ENCODE results near the gene CIPC.

CIPC gene

DNA sequence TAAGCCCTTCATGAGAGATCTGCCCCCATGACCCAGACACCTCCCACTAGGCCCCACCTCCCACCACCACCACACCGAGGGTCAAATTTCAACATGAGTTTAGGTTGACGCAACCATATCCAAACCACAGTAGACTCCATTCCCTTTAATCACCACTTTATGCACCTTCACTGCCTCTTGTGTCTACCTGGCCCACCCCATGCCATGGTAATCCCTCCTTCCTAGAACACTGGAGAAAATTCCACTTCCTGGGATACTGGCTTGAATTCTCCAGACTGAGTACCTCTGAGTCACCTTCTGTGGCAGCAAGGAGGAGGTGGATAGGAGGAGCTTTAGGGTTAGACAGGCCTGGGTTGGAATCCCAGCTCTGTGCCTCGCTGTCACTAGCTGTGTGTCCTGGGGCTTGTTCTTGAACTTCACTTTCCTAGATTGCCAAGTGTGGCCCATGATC, 26.1 kb upstream of the CIPC start:
- no peak for DNase-seq

DNA sequence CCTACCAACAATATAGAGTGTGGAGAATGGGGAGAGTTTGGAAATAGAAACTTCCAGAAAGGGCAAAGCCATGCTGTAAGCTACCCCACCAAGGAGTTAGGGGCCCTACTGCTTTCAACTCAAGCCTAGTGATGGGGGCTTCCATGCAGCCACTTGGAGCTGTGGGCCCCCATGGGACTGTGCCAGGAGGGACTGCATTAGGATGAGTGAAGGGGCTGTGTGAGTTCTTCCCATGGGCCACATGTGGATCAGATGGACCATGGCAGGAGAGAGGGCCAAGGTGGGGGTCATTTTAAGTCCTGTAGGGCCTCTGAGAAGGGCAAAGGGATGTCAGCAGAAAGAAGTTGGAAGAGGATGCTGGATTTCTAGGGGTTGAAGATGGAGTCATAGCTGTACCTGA, 23.1 kb upstream of the CIPC start:
- no peak for DNase-seq

DNA sequence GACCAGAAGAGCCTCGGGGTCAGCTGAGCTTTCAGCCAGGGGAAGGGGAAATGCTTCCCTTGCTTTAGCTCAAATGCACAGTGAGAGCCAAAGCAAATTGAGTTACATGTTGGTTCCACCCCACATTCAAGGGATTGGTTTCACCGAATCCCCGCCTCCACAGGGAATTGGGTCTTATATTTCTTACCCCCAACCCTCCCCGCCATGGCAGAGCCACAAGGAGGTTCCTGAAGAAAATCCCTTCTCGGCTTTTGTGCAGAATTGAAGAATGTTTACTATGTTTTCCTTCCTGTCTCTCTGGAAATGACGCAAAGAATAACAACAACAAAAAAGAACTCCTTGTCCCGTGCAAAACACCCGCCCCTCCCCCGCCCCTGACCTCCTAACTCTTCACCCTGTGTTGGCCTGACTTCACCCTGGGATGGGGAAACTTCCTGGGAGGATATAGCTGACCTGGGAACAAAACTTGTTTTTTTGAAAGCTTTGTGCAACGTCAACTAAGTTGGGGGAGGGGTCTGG, 21.9 kb upstream of the CIPC start:
- no peak for DNase-seq

DNA sequence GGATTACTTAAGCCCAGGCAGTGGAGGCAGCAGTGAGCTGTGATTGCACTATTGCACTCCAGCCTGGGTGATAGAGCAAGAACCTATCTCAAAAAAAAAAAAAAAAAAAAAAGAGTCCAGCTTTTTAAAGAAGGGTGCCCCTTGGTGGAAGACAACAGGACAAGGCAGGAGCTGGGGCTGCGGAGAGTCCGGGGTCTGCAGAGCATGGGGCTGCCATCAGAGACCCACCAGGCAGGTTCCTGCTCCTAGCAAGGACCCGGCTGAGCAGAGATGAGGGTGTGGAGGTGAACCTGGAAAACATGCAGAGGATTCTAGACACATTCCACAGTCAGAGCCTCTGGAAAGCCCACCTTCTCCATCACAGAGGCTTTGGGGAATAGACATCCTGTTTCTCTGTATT, 21.0 kb upstream of the CIPC start:
- no peak for DNase-seq

DNA sequence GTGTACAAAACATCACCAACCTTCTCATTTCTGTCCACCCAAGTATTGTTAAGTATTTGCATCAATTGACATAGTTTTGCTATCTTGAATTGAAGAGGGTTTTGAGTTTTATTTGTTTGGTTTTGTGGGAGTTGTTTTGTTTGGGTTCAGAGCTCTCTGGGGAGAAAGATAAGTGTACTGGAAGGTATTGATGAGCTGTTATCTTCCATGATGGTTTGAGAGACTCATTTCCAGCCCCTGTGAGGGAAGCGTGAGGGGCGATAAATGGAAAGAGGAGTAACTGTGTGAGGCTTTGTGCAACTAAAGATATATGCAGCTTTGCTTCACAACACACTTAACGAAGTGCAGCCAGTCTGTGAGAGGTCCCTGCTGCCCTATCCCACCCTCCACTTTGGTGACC, 15.7 kb upstream of the CIPC start:
- no peak for DNase-seq

DNA sequence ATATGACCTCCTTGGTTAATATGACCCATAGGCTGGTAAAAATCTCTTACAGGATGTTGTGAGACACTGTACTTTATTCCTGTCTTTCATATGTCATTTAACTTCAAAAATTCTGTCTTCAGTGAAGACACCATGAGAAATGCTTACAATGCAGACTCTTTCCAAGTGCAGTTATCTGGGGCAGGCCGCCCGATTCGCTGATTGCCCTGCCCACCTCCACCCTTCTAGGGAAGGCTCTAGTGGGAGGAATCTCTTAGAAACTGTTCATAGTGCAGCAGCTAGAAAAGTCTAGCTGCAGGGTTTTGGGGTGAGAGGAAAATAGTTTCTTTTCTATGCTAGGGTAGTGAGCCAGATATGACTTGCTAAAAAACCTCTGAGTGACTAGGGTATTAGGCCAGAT, 15.0 kb upstream of the CIPC start:
- DNase-seq, result no peak

DNA sequence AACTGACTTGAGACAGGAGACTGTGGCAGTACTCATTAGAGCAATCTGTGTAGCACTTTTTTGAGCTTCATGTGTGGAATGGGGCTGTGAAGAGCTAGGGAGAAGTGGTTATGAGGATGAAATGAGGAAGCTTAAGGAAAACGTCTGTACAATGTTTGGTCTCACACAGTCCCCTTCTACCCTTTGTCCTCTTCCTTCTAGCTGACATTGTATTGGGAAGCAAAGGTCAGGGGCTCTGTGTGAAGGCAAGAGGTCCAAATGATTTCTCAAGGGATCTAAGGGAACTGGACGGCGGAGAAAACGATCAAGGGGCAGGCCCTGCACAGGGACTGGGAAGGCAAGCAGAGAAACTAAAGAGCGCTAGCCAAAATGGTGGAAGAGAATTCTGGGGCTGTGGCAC, 13.1 kb upstream of the CIPC start:
- DNase-seq, result no peak

DNA sequence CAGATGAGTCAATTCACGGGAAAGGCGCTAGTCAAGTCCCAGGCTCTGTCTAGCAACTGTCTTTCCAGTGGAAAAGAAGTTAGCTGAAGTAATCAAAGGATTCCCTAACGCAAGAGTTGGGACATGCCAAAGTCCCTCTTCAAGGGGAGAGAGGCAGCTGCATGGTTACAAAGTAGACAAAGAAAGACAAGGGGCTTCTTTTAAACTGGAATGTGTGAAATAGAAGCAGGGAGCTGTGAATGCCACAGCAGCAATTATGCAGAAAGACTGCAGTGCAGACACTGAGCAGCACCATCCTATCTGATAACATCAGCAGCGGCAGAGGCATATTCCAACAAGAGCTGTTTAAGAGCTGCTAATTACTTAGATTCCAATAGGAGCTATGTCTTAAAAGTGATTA, 12.5 kb upstream of the CIPC start:
- DNase-seq, result no peak

DNA sequence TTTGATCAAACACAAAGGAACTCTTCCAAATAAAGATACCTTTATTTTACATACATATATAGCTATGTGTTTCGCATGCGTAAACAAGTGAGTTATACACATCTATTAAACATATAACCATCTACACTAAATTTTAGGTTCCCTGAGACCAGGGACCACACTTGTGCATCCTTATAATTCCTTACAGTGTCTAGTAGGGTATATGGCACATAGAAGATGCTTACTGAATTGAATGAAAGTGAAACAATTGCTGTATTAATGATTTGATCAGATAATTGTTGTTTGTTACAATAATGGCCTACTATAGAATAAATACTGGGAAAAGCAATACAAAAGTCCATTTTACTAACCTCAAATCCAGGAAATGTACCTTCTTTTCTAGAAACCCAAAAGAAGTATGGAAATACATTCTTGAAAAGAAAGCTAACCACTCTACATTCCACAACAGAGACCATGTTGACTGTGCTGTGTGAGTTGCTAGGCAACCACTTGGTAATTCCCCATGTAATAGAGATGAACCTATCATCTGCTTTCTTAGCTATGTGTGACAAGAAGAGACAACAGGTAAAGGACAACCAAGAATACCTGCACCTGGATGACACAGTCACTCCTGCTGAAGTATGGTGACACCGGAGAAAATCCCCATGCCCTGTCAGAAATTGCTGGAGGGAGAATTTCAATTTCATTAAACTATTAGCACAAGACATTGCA, 11.9 kb upstream of the CIPC start:
- DNase-seq, result no peak

DNA sequence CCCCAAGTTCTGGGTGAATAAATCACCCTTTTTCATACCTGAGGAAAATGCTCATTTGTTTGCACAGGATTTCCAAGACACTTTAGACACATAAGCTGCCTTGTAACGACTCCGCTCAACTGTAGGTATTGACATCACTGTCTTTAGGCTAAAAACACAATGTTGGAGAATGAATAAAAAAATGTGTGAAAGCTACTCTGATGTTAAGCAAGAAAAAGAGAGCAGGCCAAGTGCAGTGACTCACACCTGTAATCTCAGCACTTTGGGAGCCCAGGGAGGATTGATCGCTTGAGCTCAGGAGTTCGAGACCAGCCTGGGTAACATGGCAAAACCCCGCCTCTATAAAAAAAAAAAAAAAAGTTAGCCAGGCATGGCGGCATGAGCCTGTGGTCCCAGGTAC, 11.1 kb upstream of the CIPC start:
- no peak for DNase-seq

DNA sequence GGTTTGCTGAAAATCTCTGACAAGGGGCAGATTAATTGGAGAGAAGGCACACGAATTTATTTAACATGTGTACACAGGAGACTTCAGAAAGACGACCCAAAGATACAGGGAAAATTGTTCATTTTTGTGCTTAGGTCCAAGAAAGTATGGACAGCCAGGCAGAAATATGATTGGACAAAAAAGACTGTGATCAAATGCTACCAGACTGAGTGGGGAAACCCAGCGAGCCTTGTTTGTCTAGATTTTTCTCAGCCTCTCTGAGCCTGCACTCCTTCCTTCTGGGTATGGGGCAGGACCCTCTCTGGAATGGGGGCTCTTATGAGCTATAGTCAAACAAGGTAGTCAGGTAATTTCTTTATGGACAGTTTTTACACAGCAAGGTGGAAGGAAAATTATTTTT, 10.4 kb upstream of the CIPC start:
- no peak for DNase-seq

DNA sequence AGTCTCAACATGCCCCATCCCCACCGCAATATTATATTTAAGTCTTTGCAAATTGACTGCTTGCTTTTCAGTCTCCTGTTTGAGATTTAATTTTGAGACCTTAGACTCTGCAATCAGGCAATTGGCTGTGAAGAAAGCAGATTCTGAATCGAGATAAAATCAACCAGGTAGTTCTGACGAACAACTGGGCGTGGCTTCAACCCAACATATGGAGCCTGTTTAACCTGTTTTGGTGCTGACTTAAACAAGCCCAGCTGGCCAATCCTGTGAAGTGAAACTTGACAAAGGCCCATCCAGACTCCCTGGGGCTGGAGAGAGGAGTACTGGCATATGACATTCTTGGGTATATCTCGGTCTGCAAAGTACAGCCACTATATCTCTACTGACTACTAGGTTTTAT, 9.8 kb upstream of the CIPC start:
- DNase-seq, result no peak

DNA sequence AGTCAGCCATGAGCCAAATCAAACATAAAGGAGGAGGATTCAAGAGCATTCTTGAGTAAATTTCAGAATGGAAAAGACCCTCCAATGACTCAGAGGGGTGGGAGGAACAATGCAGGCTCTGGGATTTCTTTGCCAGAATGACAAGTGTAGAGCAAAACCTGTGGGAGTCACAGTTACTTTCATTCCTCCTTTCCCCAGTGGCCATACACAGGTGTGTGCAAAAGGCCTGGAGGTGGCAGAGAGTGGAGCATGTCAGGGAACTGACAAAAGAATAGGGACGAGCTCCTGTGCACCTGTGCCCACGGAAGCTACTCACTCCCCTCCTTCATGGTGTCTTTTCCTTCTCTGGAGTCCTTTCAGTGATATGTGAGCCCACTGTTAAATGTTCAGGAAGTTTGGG, 9.4 kb upstream of the CIPC start:
- no peak for DNase-seq

DNA sequence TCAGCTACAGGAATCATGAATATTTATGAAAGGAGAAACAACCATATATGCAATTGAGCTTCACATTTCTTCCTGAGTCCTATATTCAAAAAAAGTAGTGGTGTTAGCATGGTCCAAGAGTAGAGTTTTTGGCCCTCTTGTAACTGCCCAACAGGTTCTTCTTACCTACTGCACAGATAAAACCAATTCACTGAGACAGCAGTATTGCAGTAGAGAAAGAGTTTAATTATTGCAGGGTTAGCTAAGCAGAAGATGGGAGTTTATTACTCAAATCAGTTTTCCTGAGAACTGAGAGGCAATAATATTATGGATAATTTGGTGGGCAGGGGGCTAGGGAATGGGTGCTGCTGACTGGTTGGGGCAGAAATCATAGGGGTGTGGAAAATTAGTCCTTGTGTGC, 6.5 kb upstream of the CIPC start:
- no peak for DNase-seq

DNA sequence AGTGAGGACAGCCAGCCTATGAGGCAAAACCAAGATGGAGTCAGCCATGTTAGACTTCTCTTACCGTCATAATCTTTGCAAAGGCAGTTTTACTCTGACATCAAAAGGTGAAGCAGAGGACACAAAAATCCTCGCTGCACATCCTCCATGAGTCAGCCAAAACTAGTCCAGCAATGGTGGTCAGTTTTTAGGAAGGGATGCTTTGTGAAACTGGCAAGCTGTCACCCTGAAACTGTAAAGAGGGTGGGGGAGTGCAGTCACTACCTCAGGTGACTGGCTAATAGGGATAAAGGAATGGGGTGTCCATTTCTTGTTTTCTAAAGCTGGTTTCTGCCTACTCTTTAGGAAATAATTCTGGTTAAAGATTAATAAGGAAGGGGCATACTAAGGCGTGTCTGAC, 5.4 kb upstream of the CIPC start:
- DNase-seq, result no peak

DNA sequence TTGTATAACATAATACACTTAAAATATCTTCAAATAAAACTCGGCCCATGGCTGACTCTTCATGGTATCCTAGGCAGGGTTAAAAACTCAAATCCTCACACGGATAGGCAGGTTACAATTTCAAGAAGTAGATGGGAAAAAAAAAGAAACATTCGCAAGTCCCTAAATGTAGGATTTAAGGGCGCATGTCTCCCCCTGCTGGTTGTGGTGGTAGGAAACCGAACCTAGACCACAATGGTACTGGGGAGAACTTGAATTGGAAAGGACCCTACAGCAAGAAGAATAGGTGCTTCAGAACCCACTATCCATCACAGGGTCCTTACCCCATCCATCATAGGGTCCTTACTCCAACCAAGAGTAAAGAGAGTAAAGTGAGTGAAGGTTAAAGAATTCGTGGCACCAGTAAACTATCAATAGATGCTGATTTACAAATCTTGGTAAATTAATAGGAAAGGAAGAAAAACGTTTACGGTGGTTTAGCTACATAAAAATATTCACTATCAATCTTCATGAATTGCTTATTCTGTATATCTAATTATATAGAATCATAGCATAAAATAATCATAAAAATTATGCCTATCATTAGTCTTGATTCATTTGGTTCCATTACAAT, 3.3 kb upstream of the CIPC start:
- DNase-seq, result peak; percentile 80

DNA sequence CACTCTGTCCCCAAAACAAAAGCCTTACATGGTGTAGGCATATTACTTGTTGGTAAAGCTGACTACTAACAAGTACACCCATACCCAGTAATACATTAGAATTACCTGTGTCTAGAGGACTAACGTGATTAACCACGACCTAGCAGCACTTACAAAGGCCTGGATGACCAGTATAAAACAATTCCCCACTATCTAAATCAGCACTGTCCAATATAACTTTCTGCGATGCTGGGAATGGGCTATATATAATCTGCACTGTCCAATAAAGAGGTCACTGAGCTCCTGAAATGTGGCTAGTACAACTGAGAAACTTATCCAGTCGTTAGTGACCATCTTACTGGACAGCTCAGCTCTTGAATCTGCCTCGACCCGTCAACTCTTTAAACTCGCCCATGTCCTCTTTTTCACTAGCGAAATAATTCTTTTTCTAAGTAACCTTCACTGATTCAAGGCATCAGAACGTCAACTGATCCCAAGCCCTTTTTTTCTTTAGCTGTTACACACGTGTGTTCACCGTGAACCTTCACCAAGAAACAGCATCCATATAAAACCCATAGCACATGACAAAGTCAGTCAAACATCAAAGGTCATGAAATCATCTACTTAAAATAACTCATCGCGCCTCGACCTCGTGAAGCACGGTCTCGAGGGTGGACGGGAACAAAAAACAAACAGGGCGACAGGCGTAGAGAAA, 905 bp upstream of the CIPC start:
- DNase-seq, result no peak

DNA sequence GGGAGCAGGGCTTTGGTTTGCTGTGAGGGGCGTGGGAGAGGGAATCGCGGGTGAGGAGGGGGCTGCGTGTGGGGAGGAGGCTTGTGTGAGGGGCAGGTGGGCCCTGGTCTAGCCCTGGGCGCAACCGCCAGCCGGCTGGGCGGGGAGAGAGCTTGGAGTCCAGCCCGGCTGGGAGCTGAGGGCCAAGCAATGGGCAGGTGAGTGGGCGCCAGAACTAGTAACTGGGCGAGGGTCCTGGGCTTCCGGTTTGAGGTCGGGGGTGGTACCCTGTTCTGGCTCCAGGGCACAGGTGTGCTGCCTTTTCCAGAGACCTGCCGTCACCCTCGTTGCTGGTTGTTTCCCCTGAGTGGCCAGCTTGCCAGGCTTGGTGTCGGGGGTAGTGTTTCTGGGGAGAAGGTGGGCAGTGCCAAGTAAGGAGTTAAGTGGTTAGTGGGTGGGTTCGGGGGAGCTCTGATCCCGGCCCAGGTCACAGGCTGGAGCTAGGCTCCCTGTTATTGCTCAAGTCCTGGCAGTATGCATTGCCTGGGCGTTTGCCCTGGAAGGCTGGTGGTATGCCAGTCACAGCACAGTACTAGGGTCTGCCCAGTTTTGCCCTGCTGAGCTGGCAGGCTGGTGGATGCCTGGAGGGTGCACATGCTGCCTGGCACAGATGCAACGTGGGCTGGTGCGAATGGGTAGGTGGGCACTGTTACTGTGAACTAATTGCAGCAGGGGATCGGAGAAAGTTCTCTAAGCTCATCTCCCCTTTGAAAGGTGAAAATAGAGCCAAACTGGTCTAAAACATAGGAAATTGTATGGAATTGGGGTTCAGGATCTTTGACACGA, 683 bp downstream of the CIPC start:
- DNase-seq, result peak; percentile 16

DNA sequence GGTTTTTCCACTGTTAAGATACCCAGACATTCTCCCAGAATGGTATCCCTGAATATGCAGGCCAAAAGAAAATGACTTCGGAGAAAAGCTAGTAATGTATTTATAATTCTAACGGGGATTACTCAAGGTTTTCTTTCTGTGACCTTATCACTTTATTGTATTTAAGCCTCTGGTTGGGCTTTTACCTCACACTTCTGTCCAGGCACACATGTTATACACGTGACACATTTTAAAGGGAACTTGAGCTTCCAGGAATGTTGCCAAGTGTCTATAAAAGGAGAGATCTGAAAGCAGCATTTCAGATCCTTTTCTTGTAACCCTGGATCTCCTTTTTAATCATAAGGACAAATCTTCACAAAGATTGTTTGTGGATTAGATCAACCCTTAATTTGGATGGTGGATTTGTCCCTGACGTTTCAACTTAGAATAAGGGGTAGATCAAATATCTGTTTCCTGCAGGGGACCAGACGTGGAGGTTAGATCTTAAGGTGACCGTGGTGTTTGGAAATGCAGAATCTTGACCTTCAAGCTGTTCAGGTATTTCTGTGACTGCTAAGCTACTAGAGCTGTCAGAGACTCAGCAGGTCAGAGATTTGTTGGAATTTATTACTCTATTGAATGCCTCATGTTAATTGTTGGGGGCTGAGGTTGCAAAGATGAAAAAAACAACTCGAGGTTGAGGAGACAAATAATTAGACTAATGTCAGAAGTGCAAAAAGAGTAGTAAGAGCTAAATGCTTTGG, 1.5 kb downstream of the CIPC start:
- DNase-seq, result no peak

DNA sequence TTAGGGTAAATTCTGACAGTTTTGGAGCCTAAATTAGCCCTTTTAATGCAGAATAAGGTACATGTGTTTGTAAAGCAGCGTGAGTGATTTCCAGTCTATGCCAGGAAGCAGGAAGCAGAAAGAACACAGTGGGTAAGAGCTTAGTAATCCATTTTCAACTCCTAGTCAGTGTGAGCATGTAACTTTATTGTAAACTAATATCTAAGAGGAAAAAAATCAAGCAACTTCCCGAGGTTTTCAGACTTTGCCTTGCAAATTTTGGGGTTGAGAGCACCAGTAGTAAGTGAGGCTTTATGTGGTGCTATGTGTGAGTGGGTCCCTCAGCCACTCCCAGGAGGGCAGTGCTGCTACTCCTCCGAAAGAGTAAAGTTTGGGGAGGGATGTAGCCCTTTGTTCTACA, 2.9 kb downstream of the CIPC start:
- no peak for DNase-seq

DNA sequence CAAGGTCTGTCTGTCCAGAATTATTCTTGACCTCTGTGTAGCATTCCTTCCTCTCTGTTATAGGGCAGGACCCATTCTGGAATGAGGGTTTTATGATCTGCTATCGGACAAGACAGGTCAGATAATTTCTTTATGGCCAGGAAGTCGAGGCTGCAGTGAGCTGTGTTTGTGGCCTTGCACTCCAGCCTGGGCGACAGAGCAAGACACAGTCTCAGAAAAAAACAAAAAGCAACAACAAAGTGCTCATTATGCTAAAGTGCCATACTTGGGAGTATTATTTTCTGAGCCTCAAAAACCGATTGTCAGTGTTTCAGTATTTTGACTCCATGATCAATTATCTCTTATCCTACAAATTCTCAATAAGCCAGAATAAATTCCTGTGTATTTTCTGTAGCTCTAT, 4.1 kb downstream of the CIPC start:
- DNase-seq, result no peak

DNA sequence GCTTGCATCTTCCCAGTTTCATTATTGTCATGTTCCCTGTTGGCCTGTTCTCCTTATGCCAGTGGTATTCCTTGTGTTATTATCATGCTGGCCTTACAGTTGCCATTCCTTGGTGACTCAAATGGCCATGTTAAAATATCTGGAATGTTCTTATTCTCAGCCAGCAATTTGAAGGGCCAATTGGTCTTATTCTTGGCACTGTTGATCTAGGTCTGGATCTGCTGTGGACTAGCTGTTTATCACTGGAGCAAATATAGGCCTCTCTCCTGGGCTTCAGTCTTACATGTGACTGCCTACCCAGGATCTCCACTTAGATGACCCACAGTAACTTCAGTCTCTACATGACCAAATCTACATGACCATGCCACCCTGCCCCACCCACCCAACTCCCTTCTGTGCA, 5.4 kb downstream of the CIPC start:
- DNase-seq, result no peak

DNA sequence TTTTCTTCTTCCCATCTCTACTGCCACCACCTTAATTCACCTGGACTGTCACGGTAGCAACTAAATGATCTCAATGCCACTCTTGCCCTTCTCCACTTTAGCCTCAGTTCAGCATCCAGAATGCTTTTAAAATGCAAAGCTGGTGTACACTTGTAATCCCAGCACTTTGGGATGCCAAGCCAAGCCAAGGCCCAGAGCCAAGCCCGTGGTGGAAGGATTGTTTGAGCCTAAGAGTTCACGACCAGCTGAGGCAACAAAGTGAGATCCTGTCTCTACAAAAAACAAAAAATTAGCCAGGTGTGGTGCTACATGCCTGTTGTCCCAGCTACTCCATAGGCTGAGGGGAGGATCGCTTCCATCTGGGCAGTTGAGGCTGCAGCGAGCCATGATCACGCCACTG, 5.9 kb downstream of the CIPC start:
- DNase-seq, result no peak
